Eye (tissue), 1 donor: ENCODE data around the gene MOGAT1.

Experiments used
- DNase-seq: peaks from one replicate; pipeline ENCODE4 v3.0.0-alpha.2; 2015

MOGAT1 gene, protein sequence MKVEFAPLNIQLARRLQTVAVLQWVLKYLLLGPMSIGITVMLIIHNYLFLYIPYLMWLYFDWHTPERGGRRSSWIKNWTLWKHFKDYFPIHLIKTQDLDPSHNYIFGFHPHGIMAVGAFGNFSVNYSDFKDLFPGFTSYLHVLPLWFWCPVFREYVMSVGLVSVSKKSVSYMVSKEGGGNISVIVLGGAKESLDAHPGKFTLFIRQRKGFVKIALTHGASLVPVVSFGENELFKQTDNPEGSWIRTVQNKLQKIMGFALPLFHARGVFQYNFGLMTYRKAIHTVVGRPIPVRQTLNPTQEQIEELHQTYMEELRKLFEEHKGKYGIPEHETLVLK

DNA sequence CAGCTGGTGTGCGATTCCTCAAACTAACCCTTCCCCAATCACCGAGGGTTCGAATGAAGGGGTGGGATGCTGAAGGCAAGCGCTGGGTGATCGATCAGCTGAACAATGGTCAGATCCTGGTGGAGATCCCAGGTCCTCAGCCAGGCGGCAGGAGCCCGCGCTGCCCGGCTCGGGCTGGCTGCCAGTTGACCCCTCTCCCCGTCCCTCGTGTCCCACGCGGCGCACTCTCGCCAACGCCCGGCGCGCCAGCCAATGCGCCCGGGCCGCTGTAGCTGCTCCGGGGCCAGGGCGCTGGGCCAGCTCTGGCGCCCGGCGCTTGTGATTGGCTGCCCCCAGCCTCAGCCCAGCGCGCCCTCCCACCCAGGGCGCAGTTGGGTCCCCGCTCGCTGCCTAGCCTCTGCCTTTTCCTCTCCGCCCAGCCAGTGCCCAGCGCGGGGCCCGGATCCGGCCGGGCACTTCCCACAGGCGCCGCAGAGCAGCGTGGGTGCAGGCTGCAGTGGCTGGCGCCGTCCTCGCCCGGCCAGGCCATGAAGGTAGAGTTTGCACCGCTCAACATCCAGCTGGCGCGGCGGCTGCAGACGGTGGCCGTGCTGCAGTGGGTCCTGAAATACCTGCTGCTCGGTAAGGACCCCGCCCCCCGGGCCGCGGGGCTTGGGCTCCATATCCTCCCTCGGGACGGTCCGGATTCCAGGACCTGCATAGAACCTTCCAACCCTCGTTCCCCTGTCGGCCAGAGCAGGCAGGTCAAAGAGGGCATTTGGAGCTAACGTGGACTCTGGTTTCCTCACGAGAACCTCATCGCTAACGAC, at the start of gene MOGAT1:
MOGAT1 (plus strand) TSS at position 400 of the 809 bp plus-strand sequence; CDS start at position 528, 128 bp downstream.
- DNase-seq, result peak; percentile 68

DNA sequence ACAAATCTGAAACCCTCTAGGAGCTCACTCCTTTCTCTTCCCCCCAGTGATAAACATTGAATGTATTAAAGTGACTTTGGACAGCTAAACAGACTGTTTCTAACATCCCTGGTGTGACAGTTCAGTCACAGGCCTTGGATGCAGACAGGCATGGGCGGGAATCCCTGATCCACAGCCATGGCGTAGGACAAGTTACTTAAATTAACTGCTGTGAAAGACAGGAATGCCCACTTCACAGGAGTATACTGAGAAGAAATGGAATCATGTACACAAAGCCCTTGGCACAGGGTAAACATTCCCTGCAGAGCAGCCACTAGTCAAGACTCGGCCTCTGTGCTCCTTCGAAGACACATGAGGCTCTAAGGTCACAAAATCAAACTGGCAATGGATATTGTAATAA, 49.6 kb upstream of the MOGAT1 start:
- DNase-seq, result no peak

DNA sequence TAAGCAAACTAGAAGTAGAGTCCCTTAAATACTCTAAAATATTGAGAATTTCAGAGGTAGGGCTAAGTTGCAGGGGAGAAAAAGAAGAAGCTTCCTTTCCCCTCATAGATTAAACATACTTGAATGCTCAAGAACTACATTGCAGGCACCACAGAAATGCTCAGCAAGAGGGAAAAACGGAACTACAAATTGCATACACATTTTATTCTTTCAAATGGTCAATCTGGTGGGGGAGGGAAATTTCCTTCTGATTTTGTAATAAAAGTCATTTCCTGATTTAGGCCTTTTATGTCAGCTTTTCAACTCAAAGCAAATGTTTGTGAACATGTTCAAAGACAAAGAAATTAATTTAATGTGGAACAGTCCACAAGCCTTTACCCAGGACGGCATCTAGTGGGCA, 48.5 kb upstream of the MOGAT1 start:
- no peak for DNase-seq

DNA sequence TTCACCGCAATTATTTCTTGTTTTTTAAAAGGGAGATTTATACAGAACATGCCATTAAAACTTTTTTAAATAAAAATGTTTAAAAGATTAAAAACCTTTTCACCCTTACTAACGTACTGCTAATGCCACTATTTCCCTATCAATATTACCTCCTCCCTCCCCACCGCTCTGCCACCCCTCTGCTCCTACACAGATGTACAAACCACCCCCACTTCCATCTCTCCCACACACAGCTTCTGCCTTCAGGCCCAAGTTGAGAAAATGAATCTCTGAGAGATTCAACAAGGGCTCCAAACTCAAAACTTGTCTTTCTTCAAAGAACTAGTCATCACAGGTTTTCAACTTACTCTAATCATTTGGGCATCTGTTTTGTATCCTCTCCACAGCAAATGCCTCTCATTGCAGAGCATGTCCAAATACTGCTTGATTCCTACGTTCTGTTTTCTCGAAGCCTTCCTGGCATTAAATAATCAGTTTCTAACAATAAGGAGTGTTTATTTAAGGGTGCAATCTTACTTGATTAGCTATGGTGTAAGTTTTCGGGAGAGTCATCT, 47.6 kb upstream of the MOGAT1 start:
- DNase-seq, result no peak

DNA sequence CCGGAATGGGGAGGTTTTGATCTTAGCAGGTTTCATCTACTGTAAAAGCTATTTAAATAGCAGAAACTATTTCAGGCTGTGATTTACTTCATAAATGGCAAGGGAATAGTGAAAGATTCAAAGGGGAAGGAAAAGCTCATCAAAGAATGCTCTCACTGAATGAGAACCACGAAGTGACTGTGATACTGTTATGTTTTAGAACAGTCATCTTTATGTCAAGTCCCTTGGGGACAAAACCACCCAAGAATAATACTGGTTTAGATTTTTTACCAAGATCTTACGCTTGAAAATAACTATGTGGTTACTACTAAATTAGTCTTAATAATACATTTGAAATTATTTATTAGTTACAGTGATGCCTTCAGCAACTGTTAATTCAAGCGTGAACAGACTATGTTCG, 43.7 kb upstream of the MOGAT1 start:
- DNase-seq, result no peak

DNA sequence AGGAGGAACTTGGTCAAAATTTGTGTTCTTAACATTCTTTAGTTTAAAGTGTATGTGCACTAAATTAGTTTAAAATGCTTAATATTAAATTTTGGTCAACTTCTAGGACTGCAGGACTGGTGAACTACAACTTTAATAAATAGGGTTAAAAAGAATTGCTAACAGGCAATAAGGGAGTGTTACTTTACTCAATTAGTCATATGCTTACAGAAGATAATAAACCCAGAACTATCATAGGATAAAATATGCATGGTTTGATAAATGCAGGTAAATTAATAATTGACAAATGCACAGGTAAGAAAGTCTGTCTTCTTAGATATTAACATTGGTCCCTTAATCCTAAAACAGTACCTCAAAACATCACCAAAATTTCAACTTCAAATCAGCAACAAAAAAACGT, 36.2 kb upstream of the MOGAT1 start:
- DNase-seq, result no peak

DNA sequence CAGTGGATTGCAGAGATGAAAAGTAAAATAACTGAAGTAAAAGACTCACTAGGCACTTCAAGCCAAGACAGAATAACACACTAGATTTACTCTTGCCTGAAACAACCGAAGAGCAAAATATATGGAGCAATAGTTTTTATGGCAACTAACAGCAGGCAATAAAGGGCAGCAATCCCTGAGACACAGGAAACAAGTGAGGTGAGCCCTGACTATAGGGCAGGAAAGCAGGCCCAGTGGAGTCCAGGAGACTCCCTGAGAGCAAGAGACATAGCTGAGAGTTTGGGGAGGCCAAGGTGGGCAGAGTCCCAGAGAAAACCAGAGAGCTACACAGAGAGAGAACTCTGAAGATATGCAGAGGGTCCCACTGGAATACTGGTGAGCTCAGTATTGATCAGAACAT, 34.4 kb upstream of the MOGAT1 start:
- DNase-seq, result no peak

DNA sequence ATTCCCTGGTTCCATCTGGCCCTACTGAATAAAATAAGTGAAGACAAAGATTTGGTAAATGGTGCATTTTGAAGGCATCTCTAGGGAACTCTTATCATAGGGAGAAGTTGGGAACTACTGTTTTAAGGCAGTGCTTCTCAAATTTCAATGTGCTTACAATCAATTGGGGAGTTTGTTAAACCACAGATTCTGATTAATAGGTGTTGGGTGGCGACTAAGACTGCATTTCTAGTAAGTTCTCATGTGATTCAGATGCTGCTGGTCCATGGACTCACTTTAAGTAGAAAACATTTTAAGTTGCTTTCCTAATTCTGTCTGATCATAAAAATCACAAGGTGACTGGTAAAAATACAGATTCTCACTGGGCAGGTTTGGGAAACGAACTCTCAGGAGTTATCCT, 30.1 kb upstream of the MOGAT1 start:
- no peak for DNase-seq

DNA sequence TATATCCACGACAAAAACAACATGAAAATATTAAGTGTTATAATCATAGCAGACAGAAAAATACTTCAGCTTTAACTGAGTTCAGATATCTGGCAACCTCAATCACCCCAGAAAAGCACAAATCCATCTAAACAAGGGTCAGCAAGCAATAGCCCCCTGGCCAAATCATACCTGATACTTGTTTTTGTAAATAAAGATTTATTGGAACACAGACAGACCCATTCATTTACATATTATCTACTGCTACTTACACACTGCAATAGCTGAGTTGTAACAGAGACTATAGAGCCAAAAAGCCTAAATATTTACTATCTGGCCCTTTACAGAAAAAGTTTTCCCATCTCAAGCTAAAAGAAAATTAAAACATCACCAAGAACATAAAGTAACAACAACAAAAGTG, 28.3 kb upstream of the MOGAT1 start:
- no peak for DNase-seq

DNA sequence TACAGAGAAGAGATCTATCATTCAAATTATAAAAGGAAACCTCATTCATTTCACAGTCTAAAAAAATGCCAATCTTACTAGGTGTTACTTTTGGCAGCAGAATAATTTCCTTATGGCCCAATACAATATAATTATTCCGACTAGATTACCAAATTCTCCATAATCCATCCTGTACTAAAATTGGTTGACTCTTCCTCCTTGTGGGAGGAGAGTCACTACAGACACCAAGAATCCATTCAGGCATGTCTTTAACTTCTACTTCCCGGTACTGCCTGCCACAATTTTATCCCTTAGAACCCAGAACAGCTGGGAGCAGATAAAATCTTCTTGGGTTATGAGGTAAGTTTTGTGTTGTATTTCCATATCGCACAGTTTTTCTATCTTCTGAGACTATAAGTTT, 25.4 kb upstream of the MOGAT1 start:
- no peak for DNase-seq

DNA sequence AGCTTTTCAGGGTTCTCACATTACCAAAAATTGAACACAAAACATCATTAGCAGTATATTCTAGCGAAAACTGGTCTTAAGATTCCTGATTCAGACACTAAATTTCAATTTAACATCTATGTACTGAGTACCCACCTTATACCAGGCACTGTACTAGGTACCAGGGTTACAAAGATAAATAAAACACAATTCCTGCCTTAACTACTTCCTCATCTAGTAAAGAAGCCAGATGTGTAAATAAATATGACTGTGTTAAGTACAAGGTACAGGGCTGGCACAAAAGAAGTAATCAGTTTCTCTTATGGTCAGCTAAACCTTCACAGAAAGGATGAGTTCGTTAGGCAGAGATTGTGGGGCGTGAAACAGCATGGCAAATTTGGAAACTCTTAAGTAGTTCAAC, 21.7 kb upstream of the MOGAT1 start:
- no peak for DNase-seq

DNA sequence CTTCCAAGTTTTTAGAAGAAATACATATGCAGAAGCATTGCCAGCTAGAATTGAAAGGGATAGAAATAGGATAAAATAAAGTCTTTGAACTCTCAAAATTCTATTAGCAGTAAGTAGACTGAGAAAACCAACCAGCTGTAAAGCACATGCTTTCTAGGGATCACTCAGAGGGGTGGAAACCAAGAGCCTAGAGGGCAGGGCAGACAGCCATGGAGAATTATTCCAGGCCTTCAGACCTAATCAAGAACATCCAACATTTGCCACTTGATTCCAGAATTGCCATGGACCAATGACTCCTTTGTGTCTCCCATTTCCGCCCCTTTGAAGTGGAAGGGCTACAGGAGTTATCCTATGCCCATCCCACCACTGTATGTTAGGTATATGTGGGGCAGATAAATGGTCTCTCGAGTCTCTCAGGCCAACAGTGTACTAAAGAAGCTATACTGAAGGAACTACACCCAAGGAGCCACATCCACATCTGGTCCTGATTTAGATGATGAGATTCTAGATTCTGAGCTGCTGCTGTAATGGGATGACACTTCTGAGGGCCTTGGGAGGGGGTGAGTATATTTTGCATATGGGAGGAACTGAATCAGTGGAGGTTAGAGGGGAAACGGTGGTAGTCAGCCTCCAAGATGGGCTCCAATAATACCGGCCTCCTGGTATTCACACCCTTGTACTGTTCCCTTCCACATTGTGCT, 19.6 kb upstream of the MOGAT1 start:
- DNase-seq, result no peak

DNA sequence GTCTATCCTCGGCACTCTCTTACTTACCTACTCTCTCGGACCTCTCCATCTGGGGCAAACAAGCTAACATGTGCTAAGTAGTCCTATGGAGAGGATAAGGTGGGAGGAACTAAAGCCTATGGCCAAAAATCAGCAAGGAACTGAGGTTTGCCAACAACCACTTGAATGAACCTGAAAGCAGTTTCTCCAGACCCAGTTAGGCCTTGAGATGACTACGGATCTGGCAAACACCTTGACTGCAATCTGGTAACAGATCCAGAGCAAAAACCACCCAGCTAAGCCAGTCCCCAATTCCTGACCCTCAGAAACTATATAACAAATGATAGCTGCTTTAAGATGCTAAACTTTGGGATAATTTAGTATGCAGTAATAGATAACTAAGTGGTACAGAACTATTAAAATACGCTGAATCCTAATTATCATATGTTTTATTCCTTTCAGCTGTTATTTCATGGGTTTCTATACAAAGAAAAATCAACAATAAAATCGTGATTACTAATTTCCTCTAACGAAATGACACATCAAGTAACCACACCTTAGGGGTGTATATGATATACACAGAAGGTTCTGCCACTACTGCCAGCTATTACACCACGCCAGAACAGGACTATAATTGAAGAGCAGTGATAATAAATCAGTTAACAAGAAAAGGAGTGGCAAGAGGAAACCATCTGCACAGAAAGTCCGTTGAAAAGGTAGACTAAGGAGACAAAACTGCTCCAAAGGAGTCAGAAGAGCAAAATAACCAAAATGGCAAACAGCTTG, 18.8 kb upstream of the MOGAT1 start:
- no peak for DNase-seq

DNA sequence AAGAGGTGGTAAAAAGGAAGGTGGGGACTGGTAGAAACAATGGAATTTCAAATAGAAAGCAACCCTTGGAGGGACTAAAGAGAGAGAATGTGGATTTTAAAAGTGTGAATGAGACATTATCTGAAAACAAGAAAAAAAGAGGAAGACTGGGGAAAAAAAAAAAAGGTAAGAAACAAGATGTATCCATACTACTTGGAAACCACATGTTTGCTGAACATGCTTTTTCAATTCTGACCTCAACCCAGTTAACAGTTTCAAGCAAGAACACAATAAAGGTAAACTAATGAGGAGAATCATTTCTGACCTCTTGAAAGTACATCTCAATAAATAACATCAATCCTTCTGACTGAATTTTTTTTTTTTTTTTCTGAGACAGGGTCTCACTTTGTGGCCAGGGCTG, 18.2 kb upstream of the MOGAT1 start:
- no peak for DNase-seq

DNA sequence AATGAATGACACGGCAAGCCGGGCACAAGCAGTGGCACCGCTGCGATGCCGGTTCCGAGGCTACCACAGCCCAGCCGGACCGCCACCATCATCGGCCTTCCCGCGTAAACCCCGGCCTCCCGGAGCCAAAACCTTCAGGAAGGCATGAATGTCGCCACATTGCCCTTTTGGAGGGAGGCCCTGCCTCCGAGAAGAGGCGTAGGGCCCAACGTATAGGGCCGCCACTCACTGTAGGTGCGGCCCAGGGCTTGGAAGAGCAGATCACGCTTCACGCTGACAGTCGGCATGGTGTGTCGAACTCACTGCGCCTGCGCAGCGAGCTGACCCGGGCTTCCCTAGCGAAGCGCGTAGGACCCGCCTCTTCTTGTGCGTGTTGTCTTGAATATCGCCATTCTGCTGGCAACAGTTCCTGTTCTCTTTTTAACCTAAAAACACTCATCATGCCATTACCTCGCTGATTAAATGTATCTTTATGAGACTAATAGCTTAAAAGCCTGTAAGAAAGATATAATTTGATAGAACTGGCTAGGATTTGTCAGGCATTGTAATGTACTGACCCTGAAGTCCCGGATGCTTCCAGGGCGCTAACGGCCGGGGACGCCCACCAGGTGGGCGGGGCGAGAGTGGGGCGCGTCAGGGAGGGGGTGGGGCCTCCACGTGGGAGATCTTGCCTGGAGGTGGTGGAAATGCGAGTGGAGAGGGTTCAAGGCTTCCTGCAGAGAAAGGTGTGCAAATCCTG, 15.5 kb upstream of the MOGAT1 start, which contains the start of gene FARSB:
FARSB (minus strand) TSS at position 306 of the 739 bp plus-strand sequence; CDS start at position 287, 19 bp downstream.
- peak; percentile 99 for DNase-seq

DNA sequence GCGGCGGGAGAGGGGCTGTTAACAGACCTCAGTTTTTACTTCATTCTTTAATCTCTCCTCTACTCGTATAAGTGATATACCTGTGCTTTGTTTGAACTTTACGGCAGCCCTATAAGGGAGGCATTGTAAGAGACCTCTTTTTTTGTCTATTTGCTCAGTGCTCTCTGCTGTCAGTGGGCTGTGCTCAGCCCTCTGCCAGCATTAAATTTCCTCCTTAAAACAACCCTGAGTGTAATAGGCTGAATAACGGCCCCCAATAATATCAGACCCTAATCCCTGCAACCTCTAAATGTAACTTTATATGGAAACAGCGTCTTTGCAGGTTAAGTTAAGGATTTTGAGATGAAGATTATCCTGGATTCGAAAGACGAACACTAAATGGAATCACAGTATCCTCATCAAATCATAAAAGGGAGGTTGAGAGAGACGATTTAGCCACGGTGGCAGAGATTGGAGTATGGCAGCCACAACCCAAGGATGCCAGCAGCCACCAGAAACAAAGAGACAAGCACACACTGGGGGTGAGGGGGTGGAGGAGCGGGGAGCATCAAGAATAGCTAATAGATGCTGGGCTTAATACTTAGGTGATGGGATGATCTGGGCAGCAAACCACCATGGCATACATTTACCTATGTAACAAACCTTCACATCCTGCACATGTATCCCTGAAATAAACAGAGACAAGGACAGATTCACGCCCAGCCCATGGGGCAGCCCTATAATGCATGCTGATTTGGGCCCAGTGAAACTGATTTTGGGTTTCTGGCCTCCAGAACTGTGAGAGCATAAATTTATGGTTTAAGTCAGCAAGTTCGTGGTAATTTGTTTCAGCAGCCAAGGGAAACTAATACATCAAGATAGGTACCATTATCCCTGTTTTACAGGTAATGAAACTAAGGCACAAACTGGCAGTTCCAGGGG, 14.7 kb upstream of the MOGAT1 start:
- DNase-seq, result peak; percentile 60

DNA sequence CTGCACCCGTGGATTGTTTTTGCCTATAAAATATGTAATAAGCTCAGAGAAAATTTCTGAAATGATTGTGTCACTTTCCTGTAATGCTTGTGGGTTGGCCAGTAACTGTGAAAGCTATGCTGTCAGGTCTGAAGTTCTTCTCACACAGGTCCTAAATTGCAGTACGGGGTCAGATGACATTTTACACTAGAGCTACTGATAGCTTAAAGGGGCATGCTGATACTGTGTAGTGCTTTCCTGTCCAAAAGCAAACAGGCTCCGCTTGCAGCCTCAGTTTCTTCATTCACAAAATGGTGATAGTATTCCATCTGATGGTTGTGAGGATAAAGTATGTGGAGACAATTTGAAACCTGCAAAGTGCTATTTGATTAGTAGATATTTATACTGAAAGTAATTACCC, 8.0 kb upstream of the MOGAT1 start:
- no peak for DNase-seq

DNA sequence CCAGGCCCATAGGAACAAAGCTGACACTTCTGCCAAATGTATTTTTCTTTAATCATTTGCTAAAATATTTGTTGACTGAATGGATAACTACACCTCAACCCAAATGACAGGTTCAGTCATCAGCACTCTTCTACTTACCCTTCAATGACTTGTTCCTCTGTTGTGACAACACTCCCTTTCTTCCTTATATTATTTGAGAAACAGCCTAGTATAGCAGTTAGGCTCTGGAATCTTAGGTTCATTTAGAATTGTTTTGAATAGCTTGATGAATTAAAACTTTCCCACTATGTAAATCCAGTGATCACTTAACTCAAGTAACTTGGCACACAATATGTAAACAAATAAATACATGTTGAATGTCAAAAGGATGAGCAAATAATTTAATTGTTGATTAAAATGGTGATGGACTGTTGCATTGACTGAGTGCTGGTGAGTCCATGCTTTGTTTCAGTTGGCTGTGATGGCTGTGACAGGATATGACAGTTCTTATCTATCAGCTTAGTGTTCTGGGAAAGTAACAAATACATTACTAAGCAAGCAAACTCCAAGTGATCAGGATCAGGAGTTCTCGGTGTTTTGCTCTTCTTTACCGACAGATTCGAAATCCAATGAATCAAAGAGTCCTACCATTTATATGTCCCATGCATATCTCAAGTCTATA, 2.8 kb upstream of the MOGAT1 start:
- DNase-seq, result no peak

DNA sequence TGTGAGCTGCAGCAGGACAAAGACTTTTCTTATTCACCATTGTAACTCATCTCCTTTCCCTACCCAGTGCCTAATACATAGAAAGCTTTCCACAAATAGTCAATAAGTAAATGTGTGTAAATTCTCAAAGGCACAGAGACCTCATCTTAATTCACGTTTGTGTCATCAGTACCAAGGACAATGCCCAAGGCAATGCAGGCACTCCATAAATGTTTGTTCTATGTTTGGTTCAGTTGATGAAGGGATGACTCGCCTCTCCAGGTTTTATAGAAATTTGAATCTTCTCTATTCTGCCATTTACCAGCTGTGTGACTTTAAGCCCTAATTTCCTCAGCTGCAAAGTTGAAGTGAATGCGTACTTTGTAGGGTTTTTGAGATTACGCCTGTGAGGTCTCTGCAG, 2.1 kb upstream of the MOGAT1 start:
- DNase-seq, result no peak
